ENCODE measurements around the gene SENP5. TPM values are rescaled to one million over a fixed set of nuclear protein-coding genes. Genes with fewer than 3 reads are reported as not detected.
"Not testable (repeated sequence)": the region's sequence is repeated elsewhere in the genome, so short reads cannot be mapped to it uniquely, and the experiment has no call there.

SENP5 gene
- 10 to 100 TPM; 21.4 to 42.7 (median 31.7) TPM for total RNA-seq

DNA sequence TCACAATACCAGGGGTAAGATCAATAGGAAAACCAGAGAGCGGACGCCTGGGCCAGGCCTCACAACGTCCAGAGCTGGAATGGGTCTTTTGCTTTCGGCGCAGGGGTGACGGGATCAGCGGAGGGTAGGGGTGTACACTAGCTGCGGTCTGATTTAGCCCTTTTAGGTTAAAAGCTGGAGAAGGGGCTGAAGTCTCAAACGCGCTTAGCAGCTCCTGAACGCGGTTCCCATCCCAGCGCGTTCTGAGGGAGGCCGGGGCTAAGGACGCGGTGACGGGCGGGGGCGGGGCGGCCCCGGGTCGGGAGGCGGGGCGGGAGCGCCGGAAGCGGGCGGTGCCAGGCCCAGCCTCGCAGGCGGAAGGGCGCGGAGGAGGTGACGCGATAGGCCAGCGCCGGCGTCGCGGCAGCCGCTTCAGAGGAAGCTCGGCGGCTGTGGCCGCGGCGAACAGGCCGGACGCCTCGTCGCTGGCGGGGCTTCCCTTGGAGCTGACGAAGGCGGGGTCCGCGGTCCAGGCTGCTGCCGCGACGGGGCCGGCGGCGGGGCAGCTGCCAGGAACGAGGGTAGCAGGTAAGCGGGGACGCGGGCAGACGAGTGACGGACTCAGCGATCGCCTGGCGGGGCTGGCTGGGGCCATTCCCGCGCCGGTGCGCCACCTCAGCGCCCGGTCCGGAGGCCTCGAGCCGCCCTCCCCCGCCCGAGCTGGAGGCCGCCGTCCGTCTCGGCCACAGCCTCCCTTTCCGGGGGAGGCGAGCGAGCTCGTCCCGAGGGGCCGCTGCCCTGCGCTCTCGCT lies at the start of gene SENP5:
SENP5 (plus strand) TSS at position 414 of the 790 bp plus-strand sequence. CDS start 17,262 bp downstream, outside the sequence.
- Histone ChIP-seq H3K4me1 (peaks cover 32 to 44% of the 10 kb centered on the region in 2 donors), H3K27ac (peak within 1 kb of the TSS; percentile 81 to 96 (median 92)), H3K9me3 (no peaks in the 10 kb centered on the region), H3K4me3 (peak within 1 kb of the TSS; percentile 87 to 92 (median 90)), H3K27me3 (no peaks in the 10 kb centered on the region), H3K36me3 (no peaks in the 10 kb centered on the region)
- peak; percentile 94 to 95 for ATAC-seq
- intact Hi-C loops (cut with DNase I; ENCODE audit: low total_unique reads) (loop anchor here (1.0 to 10.0 kb wide), 4 partner anchors 75 to 785 kb away; partner anchors contain the start of genes NCBP2 and TFRC), in situ Hi-C loops (cut with MboI; ENCODE audit: low sequenced_read_pairs in 4 of 4) (loop anchor here in 1 of 4 donors (25.0 kb wide), 1 partner anchor 95 kb away; the partner anchor contains the start of gene PIGZ)
- peak; percentile 79 to 87 for DNase-seq
- TF ChIP-seq, protein P1, sequence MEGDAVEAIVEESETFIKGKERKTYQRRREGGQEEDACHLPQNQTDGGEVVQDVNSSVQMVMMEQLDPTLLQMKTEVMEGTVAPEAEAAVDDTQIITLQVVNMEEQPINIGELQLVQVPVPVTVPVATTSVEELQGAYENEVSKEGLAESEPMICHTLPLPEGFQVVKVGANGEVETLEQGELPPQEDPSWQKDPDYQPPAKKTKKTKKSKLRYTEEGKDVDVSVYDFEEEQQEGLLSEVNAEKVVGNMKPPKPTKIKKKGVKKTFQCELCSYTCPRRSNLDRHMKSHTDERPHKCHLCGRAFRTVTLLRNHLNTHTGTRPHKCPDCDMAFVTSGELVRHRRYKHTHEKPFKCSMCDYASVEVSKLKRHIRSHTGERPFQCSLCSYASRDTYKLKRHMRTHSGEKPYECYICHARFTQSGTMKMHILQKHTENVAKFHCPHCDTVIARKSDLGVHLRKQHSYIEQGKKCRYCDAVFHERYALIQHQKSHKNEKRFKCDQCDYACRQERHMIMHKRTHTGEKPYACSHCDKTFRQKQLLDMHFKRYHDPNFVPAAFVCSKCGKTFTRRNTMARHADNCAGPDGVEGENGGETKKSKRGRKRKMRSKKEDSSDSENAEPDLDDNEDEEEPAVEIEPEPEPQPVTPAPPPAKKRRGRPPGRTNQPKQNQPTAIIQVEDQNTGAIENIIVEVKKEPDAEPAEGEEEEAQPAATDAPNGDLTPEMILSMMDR (IDR thresholded peaks at IDR 0.05 in 4 of 5, conservative IDR thresholded peaks at IDR 0.05 in 1 of 5): no peak
- TF ChIP-seq POLR2A (IDR thresholded peaks at IDR 0.05): peak; percentile 89 to 96

- no peak overlapping the region for H3K27ac ChIP-seq
- no peaks in the 10 kb centered on the region for H3K27me3 ChIP-seq
- peaks cover 0 to 87% of the 10 kb centered on the region in 2 donors for H3K36me3 ChIP-seq
- no peaks in the 10 kb centered on the region for H3K4me1 ChIP-seq
- no peaks in the 10 kb centered on the region for H3K9me3 ChIP-seq
- H3K4me3 ChIP-seq: no peak overlapping the region
- DNase-seq (no peak), ATAC-seq (no peak)
- intact Hi-C loops (cut with DNase I; ENCODE audit: low total_unique reads) (no loop called here), in situ Hi-C loops (cut with MboI; ENCODE audit: low sequenced_read_pairs in 4 of 4) (no loop called here)
- TF ChIP-seq POLR2A (IDR thresholded peaks at IDR 0.05): no peak
- TF ChIP-seq, protein P1 (IDR thresholded peaks at IDR 0.05 in 4 of 5, conservative IDR thresholded peaks at IDR 0.05 in 1 of 5): no peak
Observed at GRCh38 chr3:196821806-196822355, 45.8 kb upstream of the SENP5 start.

- H3K4me3 ChIP-seq; DNase-seq; H3K27ac ChIP-seq; H3K4me1 ChIP-seq; ATAC-seq; H3K27me3 ChIP-seq; H3K9me3 ChIP-seq; intact Hi-C loops (cut with DNase I; ENCODE audit: low total_unique reads): not testable (repeated sequence)
- H3K36me3 ChIP-seq: peaks cover 0 to 47% of the 10 kb centered on the region in 2 donors
- in situ Hi-C loops (cut with MboI; ENCODE audit: low sequenced_read_pairs in 4 of 4): loop anchor here in 2 of 4 donors (10.0 kb wide), 2 partner anchors 135 to 145 kb away; partner anchors contain the start of gene PIGZ (in 1 of the 2)
Observed at GRCh38 chr3:196829651-196830050, 38.1 kb upstream of the SENP5 start.

GRCh38 chr3:196835086-196835485 lies 32.6 kb upstream of the SENP5 start:
- in situ Hi-C loops (cut with MboI; ENCODE audit: low sequenced_read_pairs in 4 of 4) (loop anchor here in 2 of 4 donors (10.0 kb wide), 2 partner anchors 130 to 140 kb away; partner anchors contain the start of gene PIGZ (in 1 of the 2)), intact Hi-C loops (cut with DNase I; ENCODE audit: low total_unique reads) (no loop called here)
- Histone ChIP-seq H3K9me3 (no peaks in the 10 kb centered on the region), H3K4me1 (no peaks in the 10 kb centered on the region), H3K4me3 (no peak overlapping the region), H3K27me3 (no peaks in the 10 kb centered on the region), H3K27ac (no peak overlapping the region), H3K36me3 (peaks cover 0 to 20% of the 10 kb centered on the region in 2 donors)
- no peak for ATAC-seq
- TF ChIP-seq, protein P1 (IDR thresholded peaks at IDR 0.05 in 4 of 5, conservative IDR thresholded peaks at IDR 0.05 in 1 of 5): no peak
- no peak for TF ChIP-seq POLR2A (IDR thresholded peaks at IDR 0.05)
- no peak for DNase-seq

DNA sequence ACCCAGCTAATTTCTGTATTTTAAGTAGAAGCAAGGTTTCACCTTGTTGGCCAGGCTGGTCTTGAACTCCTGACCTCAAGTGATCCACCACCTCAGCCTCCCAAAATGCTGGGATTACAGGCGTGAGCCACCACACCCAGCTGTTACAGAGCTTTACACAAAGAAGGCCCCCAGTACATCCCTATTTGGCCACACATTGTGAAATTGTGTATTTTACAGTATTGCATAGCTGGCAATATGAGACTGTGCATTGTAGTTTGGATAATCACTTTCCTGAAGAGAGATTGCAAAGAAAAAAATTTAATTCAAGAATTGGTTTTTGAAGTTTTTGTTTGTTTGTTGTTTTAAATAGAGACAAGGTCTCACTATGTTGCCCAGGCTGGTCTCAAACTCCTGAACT lies 31.1 kb upstream of the SENP5 start:
- H3K36me3 ChIP-seq; intact Hi-C loops (cut with DNase I; ENCODE audit: low total_unique reads); H3K9me3 ChIP-seq; H3K27me3 ChIP-seq; H3K4me3 ChIP-seq; DNase-seq; H3K27ac ChIP-seq; ATAC-seq; H3K4me1 ChIP-seq: not testable (repeated sequence)
- in situ Hi-C loops (cut with MboI; ENCODE audit: low sequenced_read_pairs in 4 of 4): loop anchor here in 2 of 4 donors (10.0 kb wide), 2 partner anchors 128 to 138 kb away; partner anchors contain the start of gene PIGZ (in 1 of the 2)
